GM21423 (cell line): ENCODE measurements around the gene MAML3.

Experiments
- ATAC-seq: cut with Tn5 transposase; IDR thresholded peaks from one replicate; pipeline ENCODE4 v1.9.1; 2021; ENCODE audit warnings: mild to moderate bottlenecking, moderate library complexity; ENCODE audit not compliant: unreplicated experiment

The MAML3 gene

DNA sequence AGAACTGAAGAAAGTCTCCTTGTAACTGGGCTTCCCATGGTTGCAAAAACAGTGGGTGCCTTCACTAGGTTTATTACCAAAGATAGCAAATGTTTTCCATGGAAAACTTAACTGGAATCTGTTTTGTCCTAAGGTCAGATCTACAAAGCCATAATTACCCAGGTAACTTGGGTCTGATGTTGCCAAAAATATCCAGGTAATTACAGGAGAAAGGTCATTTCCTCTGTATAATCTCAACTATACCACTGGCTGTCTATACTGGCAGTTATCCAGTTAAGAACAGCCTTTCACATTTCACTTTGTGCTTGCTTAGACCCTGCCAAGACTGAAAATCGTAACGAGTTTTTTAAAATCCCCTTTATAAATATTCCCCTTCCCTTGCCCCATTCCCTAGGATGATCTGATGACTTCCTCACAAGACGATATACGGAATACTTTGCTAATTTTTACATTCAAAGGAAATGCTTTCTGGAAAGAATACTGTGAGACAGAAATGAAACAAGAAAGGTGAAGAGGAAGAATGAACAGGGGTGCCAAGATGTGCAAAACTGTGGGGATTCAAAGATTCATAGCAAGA, 105.5 kb downstream of the MAML3 start:
- no peak for ATAC-seq

DNA sequence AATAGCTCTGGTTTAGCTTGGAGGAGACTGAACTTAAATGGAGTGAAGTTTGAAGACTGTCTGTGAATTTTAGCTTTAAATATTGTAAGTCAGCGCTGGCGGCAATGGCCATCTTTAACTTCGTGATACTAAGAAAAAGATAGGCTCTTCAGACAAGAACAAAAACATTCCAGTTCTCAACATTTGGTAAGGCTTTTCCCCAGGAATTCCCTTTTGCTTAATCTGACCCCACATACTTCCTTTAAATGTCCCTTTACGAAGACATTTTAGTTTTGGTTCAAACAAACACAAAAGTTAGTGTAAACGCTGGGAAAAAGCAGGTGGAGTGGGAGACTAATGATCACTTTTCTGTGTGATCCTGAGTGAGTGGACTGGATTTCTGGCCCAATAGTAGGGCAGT, 106.2 kb downstream of the MAML3 start:
- no peak for ATAC-seq

DNA sequence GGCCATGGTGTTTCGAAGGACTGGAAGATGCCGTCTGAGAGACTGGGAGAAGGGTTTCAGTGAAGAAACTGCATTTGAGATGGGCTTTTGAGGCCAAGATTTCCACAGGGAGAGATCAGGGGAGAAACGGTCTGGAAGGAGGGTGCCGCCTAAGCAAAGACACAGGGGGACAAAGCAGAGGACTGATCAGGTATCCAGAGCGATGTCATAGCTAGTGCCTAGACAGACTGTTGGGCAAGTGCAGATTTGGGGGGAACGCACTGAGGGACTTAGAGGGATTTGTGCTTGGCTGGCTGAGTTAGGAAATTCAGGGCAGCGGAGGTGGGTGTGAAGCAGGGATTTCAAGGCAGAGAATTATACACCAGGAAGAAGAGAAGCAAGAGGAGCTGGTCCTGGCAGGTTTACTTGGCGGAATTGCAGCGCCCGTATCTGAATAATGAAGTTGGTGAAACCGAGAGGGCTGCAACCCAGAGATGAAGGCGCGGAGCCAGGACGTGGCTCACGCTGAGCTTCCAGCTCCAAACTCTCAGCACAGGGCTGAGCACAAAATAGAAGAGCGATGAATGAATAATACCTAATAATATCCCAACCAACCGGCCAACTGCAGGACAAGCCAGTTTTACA, 106.9 kb downstream of the MAML3 start:
- ATAC-seq = no peak

DNA sequence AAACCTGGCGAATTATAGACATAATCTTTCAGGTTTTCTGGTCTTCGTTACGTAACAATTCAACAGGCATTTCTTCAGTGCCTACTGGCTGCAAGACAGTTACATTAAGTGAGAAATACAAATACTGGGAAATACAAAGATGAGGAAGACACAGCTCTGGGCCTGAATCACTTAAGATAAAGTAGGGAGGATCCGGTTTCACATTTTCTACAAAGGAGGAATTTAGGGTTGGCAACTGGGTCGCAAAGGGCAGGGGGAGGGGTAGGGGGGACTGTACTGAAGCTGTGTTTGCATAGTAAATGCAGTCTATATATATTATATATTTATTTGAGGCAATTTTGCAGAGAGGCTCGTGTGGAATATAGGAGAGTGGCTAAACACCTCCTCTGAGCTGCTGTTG, 107.4 kb downstream of the MAML3 start:
- ATAC-seq = no peak

DNA sequence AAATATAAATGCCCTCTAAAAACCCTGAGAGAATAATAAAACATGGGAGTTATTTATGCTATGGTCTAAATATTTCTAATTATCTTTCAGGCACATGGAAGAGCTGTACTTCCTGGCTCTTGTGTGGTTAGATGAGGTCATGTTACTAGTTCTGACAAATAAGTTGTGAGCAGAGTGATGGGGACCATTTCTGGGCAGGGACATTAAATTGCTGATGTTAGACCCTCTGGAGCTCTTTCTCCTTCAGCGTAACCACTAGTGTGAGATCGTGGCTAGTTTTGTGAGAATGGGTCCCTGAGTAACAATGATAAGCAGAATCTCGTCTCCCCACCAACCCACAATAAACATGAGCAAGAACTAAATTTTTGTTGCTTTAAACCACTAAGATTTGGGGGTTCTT, 108.0 kb downstream of the MAML3 start:
- no peak for ATAC-seq

DNA sequence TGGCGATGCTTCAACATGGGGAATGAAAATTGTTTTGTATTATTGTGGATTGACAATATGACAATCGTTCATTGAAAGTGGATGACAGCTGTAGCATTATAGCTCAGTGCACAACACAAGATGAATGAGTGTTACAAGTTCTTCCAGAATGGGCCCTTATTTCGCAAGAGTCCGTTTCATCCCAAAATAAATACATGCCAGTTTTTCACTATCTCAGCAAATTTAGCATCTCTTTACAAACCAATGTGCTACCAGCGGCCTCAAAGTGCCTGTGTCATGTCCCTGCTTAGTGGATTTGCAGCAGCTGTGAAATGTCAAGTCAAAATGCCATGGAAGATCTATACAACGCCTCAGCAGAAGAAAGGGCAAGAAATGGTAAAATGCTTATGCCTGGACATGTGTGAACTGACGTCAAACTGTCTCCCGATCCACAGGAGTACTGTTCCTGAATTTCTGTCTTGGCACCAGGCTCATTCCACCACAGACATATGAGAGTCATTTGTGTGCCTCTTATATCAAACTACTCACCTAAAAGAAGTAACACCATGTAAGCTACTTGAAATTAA, 109.6 kb downstream of the MAML3 start:
- ATAC-seq = no peak

DNA sequence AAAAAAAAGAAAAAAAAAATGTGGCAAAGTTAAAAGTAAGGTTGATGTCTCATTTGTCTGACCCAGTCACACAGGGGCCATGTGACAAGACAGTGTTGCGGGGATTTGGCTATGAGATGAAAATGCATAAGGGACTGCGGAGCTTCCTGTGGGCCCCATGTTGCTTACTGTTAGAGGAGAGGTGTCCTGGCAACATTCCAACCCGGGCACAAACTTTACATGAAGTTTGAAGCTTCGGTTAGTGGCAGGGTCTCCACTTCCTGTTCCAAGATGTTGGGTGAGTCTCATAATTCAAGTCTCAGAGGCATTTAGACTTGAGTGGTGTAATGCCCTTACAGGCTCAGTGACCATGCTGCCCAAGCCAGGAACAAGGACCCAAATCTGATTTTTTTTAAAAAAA, 111.3 kb downstream of the MAML3 start:
- ATAC-seq = no peak

DNA sequence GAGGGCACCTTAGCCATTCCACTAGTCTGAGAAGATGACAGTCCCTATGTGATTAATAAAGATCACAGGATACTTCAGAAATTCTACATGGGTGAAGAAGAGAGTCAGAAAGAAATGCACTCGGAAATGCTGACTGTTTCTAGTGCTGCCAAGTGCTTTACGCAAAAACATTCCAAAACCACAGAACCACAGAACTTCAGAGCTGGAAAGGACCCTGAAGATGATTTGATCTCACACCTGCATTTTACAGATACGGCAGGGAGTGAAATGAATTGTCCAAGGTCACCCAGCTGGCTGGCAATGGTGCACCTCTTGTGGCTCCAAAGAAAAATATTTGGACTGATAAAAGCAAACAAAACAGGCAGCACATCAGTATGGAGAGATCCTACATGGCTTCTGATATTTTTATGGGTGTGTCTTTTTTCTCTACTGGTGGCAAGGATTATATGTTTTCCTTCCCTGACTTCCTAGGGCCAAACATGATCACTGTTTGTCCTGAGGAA, 115.9 kb downstream of the MAML3 start:
- ATAC-seq = no peak

DNA sequence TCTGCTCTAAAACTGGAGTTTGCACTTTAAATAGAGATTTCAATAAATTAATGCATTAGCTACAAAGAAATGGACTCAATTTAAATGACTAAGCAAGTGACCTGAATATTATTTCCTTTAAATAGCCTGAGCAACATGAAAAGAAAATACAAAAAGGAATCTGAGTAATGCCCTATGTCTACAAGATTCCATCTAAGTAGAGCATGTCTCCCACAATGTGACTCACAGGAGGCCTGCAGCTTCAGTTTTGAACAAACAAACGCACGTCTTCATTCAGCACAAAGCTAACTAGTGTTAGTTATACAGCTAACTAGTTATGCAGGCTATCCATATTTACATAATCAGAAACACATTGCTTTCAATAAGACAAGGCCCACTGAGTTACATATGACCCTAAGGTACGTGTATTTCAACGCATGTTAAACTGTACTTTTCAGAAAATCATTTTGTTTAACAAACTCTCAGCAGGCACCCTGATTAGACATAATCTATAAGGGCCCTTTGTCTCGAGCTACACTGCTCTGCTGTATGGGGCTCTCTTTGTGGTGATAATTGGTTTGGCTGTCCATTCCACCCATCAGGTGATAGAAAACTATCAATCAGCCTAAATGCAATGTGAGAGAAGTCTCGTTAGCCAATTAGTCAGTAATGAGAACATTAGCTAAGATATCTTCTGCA, 116.5 kb downstream of the MAML3 start:
- ATAC-seq = no peak

DNA sequence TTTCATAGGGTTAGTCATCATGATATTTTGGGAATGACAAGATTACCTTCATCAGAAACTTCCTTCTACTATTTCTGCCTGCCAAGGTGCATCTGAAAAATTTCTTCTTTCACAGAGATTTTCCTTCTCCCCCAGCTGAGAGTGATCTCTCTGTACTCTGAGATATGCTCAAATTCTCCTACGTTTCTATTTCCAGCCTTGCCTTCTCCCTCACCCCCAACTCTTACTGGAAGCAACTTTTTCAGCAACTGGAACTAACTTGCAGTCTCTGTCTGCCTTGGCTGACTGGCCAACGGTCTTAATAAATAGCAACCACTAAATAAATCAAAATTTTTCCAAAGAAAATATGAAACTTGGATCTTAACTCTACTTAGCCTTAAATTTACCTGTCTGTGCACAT, 122.3 kb downstream of the MAML3 start:
- ATAC-seq = no peak

DNA sequence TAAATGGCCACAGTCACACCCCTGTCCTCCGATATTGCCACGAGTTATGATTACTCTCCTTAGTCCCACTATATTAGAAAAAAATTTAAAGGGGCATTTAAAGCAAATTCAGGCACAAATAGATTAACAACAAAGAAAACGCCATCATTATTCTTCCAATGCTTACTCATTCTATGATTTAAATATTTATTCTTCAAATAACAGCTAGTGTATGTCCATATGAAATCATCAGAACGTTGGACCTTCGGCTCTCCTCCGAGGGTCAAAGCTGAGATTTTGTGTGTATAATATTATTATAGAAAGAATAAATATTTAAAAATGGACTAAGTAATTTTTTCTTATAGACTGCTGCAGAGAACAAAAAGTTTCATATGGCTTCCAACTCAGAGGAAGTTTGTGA, 122.9 kb downstream of the MAML3 start:
- no peak for ATAC-seq

DNA sequence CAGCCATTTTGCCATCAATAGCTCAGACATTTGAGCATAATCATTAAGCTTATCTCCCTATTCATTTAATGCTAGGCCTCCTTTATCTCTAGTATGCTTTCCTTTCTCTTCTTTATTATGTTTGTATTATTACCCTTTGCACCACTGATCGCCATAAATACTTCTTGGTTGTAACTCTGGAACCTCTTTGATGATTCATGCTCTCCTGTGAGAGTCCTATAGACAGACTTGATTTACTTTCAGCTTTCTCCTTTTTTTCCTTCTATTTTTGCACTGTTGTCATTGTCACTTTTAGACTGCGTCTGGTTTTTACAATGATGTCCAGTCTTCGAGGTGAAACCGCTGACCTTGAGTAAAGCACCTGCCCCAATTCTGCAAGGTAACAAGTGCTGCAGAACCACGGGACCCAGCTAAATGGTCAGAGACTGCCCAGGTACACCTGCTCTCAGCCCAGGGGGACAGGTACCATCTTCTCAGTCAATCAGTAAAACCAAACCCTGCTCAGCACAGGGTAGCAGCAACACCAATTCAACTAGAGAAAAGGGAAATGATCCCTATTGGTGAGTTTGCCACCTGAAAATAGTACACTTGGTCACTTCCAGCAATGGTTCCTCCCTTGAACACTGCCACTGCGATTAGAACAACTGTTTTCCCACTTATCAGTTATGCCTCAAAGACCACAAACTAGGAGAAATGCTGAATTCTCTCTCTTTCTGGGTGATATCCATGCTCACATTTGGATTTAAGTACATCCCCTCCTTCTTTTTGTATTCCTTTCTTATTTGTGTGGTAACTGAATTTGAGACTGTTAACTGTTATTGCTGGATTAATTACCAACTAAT, 125.1 kb downstream of the MAML3 start:
- no peak for ATAC-seq

DNA sequence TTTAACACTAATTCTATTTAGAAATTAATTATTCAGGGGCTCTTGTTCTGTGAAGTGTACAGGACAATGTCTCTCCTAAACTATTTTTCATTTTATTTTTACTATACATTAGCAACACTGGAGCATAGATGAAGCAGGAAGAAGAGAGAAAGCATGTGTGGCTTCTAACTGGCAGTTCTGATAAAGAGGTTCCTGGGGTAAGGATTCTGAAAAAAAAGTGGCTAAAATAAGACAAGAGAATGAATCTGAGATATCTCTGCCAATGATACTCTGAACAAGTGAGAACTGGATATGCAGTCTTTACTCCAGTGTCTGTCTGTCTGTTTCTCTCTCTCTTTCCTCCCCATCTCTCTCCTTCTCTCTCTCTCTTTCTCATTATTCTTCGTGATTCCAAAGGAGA, 125.9 kb downstream of the MAML3 start:
- ATAC-seq = no peak

DNA sequence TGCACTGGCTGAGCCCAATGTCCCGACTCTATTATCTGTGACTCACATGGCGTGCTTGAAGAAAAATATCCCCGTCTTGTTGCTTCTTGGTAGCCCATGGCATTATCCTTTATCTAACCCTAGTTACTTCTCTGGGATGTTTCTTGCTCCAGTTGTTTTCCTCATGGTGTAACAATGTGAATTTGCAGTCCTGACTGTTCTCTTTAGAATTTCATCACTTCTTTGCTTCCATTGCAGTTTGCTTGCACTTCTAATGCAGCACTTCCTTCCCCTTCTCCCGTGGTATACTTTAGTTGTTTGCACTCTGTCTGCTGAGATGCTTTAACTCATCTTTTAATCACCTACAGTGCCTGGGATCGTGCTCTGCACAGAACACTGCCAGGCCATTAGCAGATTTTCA, 126.9 kb downstream of the MAML3 start:
- ATAC-seq = no peak

DNA sequence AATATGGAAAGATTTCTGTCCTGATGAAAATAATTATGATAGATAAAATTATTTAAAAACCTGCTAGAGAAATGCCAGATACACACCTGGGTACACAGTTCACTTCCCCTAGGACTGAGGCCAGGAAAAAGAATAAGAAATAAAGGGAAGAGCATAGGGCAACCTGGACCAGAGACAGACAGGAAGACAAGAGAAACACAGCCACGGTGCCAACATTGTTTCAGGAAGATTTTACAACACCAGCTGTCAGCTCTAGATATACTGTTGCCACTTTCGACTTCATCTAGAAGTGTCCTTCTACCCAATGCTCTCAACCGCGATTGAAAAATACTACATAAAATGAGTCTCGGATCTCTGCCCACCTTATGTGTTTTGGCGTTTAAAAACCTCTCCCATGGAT, 128.5 kb downstream of the MAML3 start:
- ATAC-seq = no peak

DNA sequence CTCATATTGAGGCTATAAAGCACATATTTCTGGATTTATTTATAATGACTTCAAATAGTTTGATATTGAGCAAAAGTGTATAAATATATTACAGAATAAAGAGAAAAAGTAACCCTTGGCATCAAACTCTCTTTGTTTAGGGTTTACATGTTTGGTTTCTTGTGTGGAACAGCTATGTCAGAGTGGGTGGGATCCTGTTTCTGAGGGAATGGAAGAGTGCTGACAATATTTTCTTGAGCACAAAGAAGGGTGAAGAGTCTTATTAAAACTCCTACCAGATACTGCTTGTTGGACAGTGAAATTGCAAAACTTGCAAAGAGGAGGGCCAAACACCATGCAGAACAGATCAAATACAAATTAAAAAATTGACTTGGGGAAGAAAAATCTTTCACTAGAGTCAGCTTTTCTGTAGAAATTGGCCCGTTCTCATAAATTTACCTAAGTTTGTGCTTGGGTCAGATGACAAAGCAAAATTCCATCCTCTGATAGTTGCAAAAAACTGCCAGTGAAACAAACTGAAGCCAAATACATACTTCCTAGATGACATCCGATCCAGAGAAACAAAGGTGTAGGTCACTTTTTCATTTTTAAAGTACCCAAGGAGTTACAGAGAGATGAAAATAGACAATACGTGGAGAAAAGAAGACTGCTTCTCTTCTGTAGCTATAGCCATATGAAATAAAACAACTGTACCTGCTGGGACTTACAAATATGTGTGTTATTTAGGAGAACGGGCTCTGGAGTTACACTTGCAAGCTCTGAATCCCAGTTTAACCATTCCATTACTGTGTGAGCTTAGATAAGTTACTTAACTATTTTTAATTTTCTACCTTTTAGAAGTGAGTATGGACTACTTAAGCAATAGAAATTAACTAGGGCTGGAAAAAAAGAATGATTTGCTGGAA, 133.3 kb downstream of the MAML3 start:
- ATAC-seq = no peak

DNA sequence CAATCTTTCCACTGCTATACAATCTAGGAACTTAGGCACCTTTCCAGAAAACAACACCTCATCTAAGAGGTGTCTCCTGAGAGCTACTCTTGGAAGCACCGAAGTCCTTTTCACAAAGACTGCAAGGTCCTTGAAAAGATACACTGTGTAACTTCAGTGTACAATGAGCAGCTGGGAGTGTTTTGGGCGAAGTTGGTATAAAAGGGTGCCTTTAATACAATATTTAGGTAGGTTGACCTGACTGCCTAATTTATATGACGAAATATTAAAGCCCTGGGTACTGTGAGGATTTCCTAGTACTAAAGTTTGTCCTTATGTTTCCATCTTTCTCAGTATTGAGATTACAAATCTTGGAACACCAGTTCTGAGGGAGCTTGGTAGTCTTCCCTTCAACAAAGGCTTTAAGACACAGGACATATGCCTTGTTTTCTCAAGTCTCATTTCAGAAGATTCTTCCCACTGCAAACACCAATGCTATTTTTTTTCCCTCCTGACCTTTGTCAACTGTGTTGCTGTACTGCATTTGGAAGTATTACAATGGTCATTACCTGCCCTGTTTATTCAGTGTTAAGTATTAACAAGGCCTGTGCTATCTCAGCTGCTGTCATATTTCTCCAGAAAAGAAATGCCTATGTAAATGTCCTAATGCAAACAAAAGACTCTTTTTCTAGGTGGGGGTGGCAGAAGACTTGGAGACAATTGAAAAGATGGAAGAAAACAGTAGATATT, 134.2 kb downstream of the MAML3 start:
- no peak for ATAC-seq

DNA sequence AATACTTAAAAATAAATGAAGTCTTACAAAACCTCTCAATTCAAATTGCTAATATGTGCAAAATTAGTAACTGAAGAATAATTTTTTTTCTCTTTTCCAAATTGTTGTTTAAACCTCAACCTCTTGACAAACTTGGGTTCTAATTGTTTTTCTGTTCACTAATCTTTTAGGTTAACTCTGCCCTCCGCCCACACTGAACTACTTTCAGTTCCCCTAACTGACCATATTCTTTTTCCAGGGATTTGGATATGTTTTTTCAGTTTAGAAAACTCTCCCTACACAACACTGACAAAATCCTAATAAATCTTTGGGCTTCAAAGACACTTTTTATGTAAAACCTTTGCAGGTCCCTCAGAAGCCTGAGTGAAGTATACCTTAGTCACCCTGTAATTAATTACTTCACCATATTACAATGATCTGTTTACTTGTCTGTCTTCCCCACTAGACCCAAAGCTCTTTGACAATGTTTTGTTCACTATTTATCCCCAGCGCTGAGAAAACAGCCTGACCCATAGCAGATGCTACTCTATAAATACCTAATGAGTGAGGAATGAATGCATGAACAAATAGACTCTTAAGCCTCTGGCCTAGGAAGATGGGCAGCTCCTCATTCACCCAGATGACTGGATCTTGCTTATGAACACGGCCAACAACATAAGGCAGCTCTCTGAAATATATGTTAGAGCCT, 134.9 kb downstream of the MAML3 start:
- no peak for ATAC-seq

DNA sequence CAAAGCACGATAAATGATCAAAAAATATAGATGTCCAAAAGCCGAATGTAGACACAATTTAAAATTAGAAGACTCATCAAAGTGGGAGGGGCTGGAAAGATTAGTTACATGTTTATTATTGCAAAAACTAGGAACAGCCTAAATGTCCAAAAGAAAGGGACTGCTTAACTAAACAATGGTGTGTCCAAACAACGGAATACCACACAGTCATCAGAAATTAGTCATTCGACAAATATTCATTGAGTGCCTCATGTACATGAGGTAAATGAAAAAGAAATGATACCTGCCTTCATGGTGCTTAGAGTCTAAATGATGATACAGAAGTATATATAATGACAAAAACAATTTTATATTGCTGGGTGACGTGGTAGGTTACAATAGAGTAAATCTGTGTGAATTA, 139.7 kb downstream of the MAML3 start:
- no peak for ATAC-seq
